Measurements from ENCODE around the gene KRTAP5-9. TPM values are rescaled to one million over a fixed set of nuclear protein-coding genes. Genes with fewer than 3 reads are reported as not detected.
"Not testable (repeated sequence)": the region's sequence is repeated elsewhere in the genome, so short reads cannot be mapped to it uniquely, and the experiment has no call there.

KRTAP5-9 gene
- total and polyA plus RNA-seq, 2 of the 8 experiments (the other 6 are each of a cell fraction or from before 2014, with no cell fraction given): 0.11 TPM; not detected in 1

DNA sequence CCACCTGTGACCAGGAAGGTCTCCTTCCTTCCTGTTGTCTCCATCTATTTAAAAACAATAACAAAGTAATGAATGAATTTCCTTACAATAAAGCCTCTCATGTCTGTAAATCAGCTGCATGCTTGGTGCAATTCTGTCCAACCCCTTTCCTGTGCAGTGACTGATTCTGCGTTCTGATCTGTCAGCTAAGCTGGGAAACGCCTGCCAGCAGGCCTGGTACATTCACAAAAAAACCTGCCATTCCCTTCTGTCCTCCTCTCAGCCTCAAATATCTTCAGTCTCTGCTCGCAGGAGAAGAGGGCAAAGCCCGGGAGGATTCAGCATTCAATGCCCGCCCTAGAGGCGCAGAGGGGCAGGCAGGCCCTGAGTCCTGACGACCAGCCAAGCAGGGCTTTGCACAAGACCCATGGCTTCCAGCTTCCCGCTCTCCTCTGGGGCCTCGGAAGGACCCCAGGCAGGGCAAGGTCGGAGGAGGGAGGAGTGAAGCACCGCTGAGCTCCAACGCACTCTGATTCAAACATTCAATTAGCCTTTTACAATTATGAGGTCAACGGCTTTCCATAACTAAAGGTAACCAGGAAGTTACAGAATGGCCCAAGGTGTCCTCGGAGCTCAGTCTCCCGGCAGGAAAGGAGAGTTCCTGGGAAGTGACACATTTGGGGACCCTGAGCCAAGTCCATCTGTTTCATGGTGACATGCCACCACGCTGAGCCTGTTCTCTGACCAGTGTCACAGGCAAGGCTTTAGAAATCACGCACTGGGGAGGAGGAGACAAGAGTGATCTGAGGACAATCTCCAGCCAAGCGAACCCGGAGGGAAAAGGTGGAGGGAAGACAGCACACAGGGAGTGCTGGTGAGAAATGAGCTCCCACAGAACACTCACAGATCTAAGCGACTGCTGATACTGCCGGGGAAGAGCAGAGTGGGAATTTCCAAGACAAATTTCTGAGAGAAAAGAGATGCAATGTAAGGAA lies 18.7 kb downstream of the KRTAP5-9 start:
- H3K4me3 ChIP-seq (ENCODE audit: extremely low read depth in 1 of 4, insufficient read depth in 2 of 4, low read depth in 3 of 4, low read length in 4 of 4); H4K5ac ChIP-seq (ENCODE audit: insufficient read length, low read depth, low read length); H2AFZ ChIP-seq (ENCODE audit: low read length); H3K79me2 ChIP-seq (ENCODE audit: control insufficient read depth in 1 of 2, insufficient read depth in 2 of 2, low read length in 2 of 2); FAIRE-seq; H3K23me2 ChIP-seq (ENCODE audit: low read depth, low read length); H3K4me2 ChIP-seq (ENCODE audit: insufficient read depth in 1 of 2, low read depth in 2 of 2, low read length in 2 of 2); DNase-seq (ENCODE audit: low read depth in 1 of 2, low spot score in 2 of 2); H3K9me3 ChIP-seq (ENCODE audit: insufficient read depth in 2 of 2, low read depth in 1 of 2, low read length in 1 of 2); H2BK20ac ChIP-seq (ENCODE audit: low read length); H3K14ac ChIP-seq (ENCODE audit: insufficient read length); H3K27ac ChIP-seq (ENCODE audit: low read depth, low read length); H3K23ac ChIP-seq (ENCODE audit: insufficient read length); H4K8ac ChIP-seq (ENCODE audit: extremely low read depth, insufficient read depth, low read length); H3K4ac ChIP-seq (replicated peaks; ENCODE audit: insufficient read length, low read depth, low read length); H3K36me3 ChIP-seq (ENCODE audit: control insufficient read depth in 2 of 4, insufficient read depth in 4 of 4, low read length in 3 of 4); H3K18ac ChIP-seq (ENCODE audit: extremely low read depth, low read length); H2BK15ac ChIP-seq (ENCODE audit: low read length); H3K79me1 ChIP-seq (ENCODE audit: low read depth, low read length); H4K20me1 ChIP-seq (replicated peaks in 1 of 2; ENCODE audit: control insufficient read depth in 1 of 2, insufficient read depth in 2 of 2, low read length in 2 of 2); H3K27me3 ChIP-seq (replicated peaks in 1 of 4; ENCODE audit: control insufficient read depth in 3 of 4, extremely low read depth in 1 of 4, insufficient read depth in 3 of 4, low read length in 3 of 4); POLR2A ChIA-PET (ENCODE audit: partially characterized antibody); H3K9ac ChIP-seq (replicated peaks in 1 of 4; ENCODE audit: extremely low read depth in 1 of 4, low read depth in 3 of 4, low read length in 3 of 4); H2BK5ac ChIP-seq (ENCODE audit: low read depth, low read length); H4K91ac ChIP-seq (replicated peaks; ENCODE audit: insufficient read length, low read length); H3K56ac ChIP-seq (replicated peaks; ENCODE audit: insufficient read length, low read depth, low read length); H3K4me1 ChIP-seq (replicated peaks in 1 of 4; ENCODE audit: control insufficient read depth in 3 of 4, insufficient read depth in 4 of 4, low read length in 3 of 4); H2BK120ac ChIP-seq (replicated peaks; ENCODE audit: low read depth, low read length): not testable (repeated sequence)
- CTCF ChIA-PET (ENCODE audit: partially characterized antibody): interaction anchor here (0.6 to 2.6 kb wide), 3 partner anchors 13 to 1344 kb away, joined by 3 to 6 read pairs (median 3); no protein-coding TSS in a partner anchor
- WGBS, 2 experiments (ENCODE audit: extremely low coverage in 1 of 2, insufficient coverage in 1 of 2, insufficient read length in 1 of 2, insufficient replicate concordance in 2 of 2, low coverage in 1 of 2, low lambda C conversion rate in 2 of 2, missing lambda C conversion rate in 1 of 2): 59% methylated on average over 14 of the region's 21 CpGs; no CpG with 5 or more reads in 1 of the 2 experiments
- Histone ChIP-seq H2AK5ac (ENCODE audit: low read depth, low read length) (0 out of 2 replicates have a peak overlapping the region, but pooled peaks have one; percentile 46), H2BK12ac (ENCODE audit: low read depth, low read length) (peak overlapping the region; percentile 68; the same call in 1 of the 2 replicates)

Data from H1 (cell line).